Activated naive CD4-positive, alpha-beta T cell treated with anti-CD3 and anti-CD28 coated beads, Interleukin-2, amount 50 U/mL, for 24 hours (primary cell): Measurements from ENCODE around the gene ANGPTL8.

ENCODE experiments used
- H3K27ac Mint-ChIP-seq: one replicate; pipeline ENCODE4 v1.8.0; 2021; ENCODE audit warnings: mild to moderate bottlenecking, mixed read lengths
- H3K27me3 Mint-ChIP-seq: one replicate; pipeline ENCODE4 v1.8.0; 2021; ENCODE audit warnings: mixed read lengths
- H3K36me3 Mint-ChIP-seq: one replicate; pipeline ENCODE4 v1.8.0; 2021; ENCODE audit warnings: mixed read lengths
- H3K4me1 Mint-ChIP-seq: one replicate; pipeline ENCODE4 v1.8.0; 2021; ENCODE audit warnings: mixed read lengths
- H3K4me3 Mint-ChIP-seq: one replicate; pipeline ENCODE4 v1.8.0; 2021; ENCODE audit warnings: mild to moderate bottlenecking, mixed read lengths
- H3K9me3 Mint-ChIP-seq: one replicate; pipeline ENCODE4 v1.8.0; 2021; ENCODE audit warnings: mixed read lengths

The ANGPTL8 gene

GRCh38 chr19:11242864-11243797 is 3.7 kb downstream of the ANGPTL8 start:
- Mint-ChIP-seq H3K27ac (no peak overlapping the region), H3K4me3 (no peak overlapping the region), H3K36me3 (peaks cover 1% of the 10 kb centered on the region), H3K27me3 (peaks cover 6% of the 10 kb centered on the region), H3K9me3 (no peaks in the 10 kb centered on the region), H3K4me1 (peaks cover 6% of the 10 kb centered on the region)

GRCh38 chr19:11243798-11244169 is 4.4 kb downstream of the ANGPTL8 start:
- Mint-ChIP-seq H3K4me1 (peaks cover 6% of the 10 kb centered on the region), H3K9me3 (no peaks in the 10 kb centered on the region), H3K4me3 (no peak overlapping the region), H3K27me3 (peaks cover 6% of the 10 kb centered on the region), H3K27ac (no peak overlapping the region), H3K36me3 (peaks cover 1% of the 10 kb centered on the region)

- H3K27ac Mint-ChIP-seq: no peak overlapping the region
- peaks cover 6% of the 10 kb centered on the region for H3K4me1 Mint-ChIP-seq
- no peaks in the 10 kb centered on the region for H3K9me3 Mint-ChIP-seq
- peaks cover 6% of the 10 kb centered on the region for H3K27me3 Mint-ChIP-seq
- H3K4me3 Mint-ChIP-seq: no peak overlapping the region
- no peaks in the 10 kb centered on the region for H3K36me3 Mint-ChIP-seq
Observed at GRCh38 chr19:11244846-11245589, 5.6 kb downstream of the ANGPTL8 start.

GRCh38 chr19:11246941-11247340 is 7.5 kb downstream of the ANGPTL8 start:
- H3K4me1 Mint-ChIP-seq: peaks cover 6% of the 10 kb centered on the region

GRCh38 chr19:11247391-11247790 is 8.0 kb downstream of the ANGPTL8 start:
- H3K9me3 Mint-ChIP-seq: no peaks in the 10 kb centered on the region
- peaks cover 6% of the 10 kb centered on the region for H3K4me1 Mint-ChIP-seq
- H3K4me3 Mint-ChIP-seq: no peak overlapping the region
- no peak overlapping the region for H3K27ac Mint-ChIP-seq
- no peaks in the 10 kb centered on the region for H3K36me3 Mint-ChIP-seq
- peaks cover 6% of the 10 kb centered on the region for H3K27me3 Mint-ChIP-seq

More at GRCh38 chr19:11246941-11247340, 7.5 kb downstream of the ANGPTL8 start:
- H3K36me3 Mint-ChIP-seq: no peaks in the 10 kb centered on the region
- H3K27ac Mint-ChIP-seq: peak overlapping the region; percentile 53
- H3K4me3 Mint-ChIP-seq: no peak overlapping the region
- peaks cover 6% of the 10 kb centered on the region for H3K27me3 Mint-ChIP-seq
- H3K9me3 Mint-ChIP-seq: no peaks in the 10 kb centered on the region

- Mint-ChIP-seq H3K27me3 (peaks cover 4% of the 10 kb centered on the region), H3K4me3 (no peak overlapping the region), H3K36me3 (no peaks in the 10 kb centered on the region), H3K4me1 (peaks cover 6% of the 10 kb centered on the region), H3K9me3 (no peaks in the 10 kb centered on the region), H3K27ac (no peak overlapping the region)
Observed at GRCh38 chr19:11247934-11248333, 8.5 kb downstream of the ANGPTL8 start.

GRCh38 chr19:11248852-11249251 is 9.4 kb downstream of the ANGPTL8 start:
- no peak overlapping the region for H3K4me3 Mint-ChIP-seq
- peaks cover 4% of the 10 kb centered on the region for H3K27me3 Mint-ChIP-seq
- no peaks in the 10 kb centered on the region for H3K36me3 Mint-ChIP-seq
- H3K9me3 Mint-ChIP-seq: no peaks in the 10 kb centered on the region
- no peak overlapping the region for H3K27ac Mint-ChIP-seq
- H3K4me1 Mint-ChIP-seq: peaks cover 1% of the 10 kb centered on the region

- Mint-ChIP-seq H3K4me3 (no peak overlapping the region), H3K9me3 (no peaks in the 10 kb centered on the region), H3K36me3 (no peaks in the 10 kb centered on the region), H3K27me3 (peaks cover 3% of the 10 kb centered on the region), H3K27ac (no peak overlapping the region), H3K4me1 (no peaks in the 10 kb centered on the region)
Observed at GRCh38 chr19:11251217-11251616, 11.8 kb downstream of the ANGPTL8 start.

- Mint-ChIP-seq H3K9me3 (no peaks in the 10 kb centered on the region), H3K4me3 (no peak overlapping the region), H3K27ac (no peak overlapping the region), H3K36me3 (no peaks in the 10 kb centered on the region), H3K4me1 (no peaks in the 10 kb centered on the region), H3K27me3 (peaks cover under 1% of the 10 kb centered on the region)
Observed at GRCh38 chr19:11251650-11252314, 12.4 kb downstream of the ANGPTL8 start.

GRCh38 chr19:11252665-11253355 is 13.4 kb downstream of the ANGPTL8 start:
- Mint-ChIP-seq H3K36me3 (no peaks in the 10 kb centered on the region), H3K4me3 (no peak overlapping the region), H3K27me3 (no peaks in the 10 kb centered on the region), H3K9me3 (no peaks in the 10 kb centered on the region), H3K27ac (no peak overlapping the region), H3K4me1 (no peaks in the 10 kb centered on the region)

- H3K27ac Mint-ChIP-seq: no peak overlapping the region
- H3K27me3 Mint-ChIP-seq: no peaks in the 10 kb centered on the region
- H3K4me3 Mint-ChIP-seq: no peak overlapping the region
Observed at GRCh38 chr19:11254666-11255065, 15.2 kb downstream of the ANGPTL8 start.

GRCh38 chr19:11256189-11256588 is 16.8 kb downstream of the ANGPTL8 start:
- H3K4me1 Mint-ChIP-seq: no peaks in the 10 kb centered on the region
- peaks cover 5% of the 10 kb centered on the region for H3K27me3 Mint-ChIP-seq
- no peak overlapping the region for H3K4me3 Mint-ChIP-seq
- no peak overlapping the region for H3K27ac Mint-ChIP-seq
- no peaks in the 10 kb centered on the region for H3K36me3 Mint-ChIP-seq
- no peaks in the 10 kb centered on the region for H3K9me3 Mint-ChIP-seq

More at GRCh38 chr19:11254666-11255065, 15.2 kb downstream of the ANGPTL8 start:
- Mint-ChIP-seq H3K9me3 (no peaks in the 10 kb centered on the region), H3K36me3 (no peaks in the 10 kb centered on the region), H3K4me1 (no peaks in the 10 kb centered on the region)

GRCh38 chr19:11257846-11258380 is 18.5 kb downstream of the ANGPTL8 start:
- peaks cover 8% of the 10 kb centered on the region for H3K27me3 Mint-ChIP-seq
- H3K36me3 Mint-ChIP-seq: no peaks in the 10 kb centered on the region
- H3K4me1 Mint-ChIP-seq: no peaks in the 10 kb centered on the region
- no peak overlapping the region for H3K4me3 Mint-ChIP-seq
- H3K27ac Mint-ChIP-seq: no peak overlapping the region
- no peaks in the 10 kb centered on the region for H3K9me3 Mint-ChIP-seq

GRCh38 chr19:11260996-11261395 is 21.6 kb downstream of the ANGPTL8 start:
- H3K27ac Mint-ChIP-seq: peak overlapping the region; percentile 41

GRCh38 chr19:11261431-11261970 is 22.1 kb downstream of the ANGPTL8 start:
- peak overlapping the region; percentile 26 for H3K4me3 Mint-ChIP-seq
- no peaks in the 10 kb centered on the region for H3K4me1 Mint-ChIP-seq
- no peaks in the 10 kb centered on the region for H3K36me3 Mint-ChIP-seq
- peaks cover 25% of the 10 kb centered on the region for H3K27me3 Mint-ChIP-seq
- H3K27ac Mint-ChIP-seq: no peak overlapping the region
- H3K9me3 Mint-ChIP-seq: no peaks in the 10 kb centered on the region

More at GRCh38 chr19:11260996-11261395, 21.6 kb downstream of the ANGPTL8 start:
- peaks cover 22% of the 10 kb centered on the region for H3K27me3 Mint-ChIP-seq
- no peaks in the 10 kb centered on the region for H3K4me1 Mint-ChIP-seq
- no peaks in the 10 kb centered on the region for H3K36me3 Mint-ChIP-seq
- peak overlapping the region; percentile 76 for H3K4me3 Mint-ChIP-seq
- no peaks in the 10 kb centered on the region for H3K9me3 Mint-ChIP-seq
